ENCODE measurements around the gene ZNF598. TPM values are rescaled to one million over a fixed set of nuclear protein-coding genes. Genes with fewer than 3 reads are reported as not detected.
A peak's percentile ranks its signal among the peaks of the same experiment; 100 is the strongest.
"Not testable (repeated sequence)": the region's sequence is repeated elsewhere in the genome, so short reads cannot be mapped to it uniquely, and the experiment has no call there.

Gene ZNF598
- total RNA-seq, 1 donor from 2014 or later: 22.8 TPM

- no peak for DNase-seq (ENCODE audit: low read depth, low spot score)
Observed at GRCh38 chr16:2040787-2041522, 31.3 kb upstream of the ZNF598 start.

GRCh38 chr16:2040041-2040786 lies 30.6 kb upstream of the ZNF598 start:
- no peak for DNase-seq (ENCODE audit: low read depth, low spot score)

DNA sequence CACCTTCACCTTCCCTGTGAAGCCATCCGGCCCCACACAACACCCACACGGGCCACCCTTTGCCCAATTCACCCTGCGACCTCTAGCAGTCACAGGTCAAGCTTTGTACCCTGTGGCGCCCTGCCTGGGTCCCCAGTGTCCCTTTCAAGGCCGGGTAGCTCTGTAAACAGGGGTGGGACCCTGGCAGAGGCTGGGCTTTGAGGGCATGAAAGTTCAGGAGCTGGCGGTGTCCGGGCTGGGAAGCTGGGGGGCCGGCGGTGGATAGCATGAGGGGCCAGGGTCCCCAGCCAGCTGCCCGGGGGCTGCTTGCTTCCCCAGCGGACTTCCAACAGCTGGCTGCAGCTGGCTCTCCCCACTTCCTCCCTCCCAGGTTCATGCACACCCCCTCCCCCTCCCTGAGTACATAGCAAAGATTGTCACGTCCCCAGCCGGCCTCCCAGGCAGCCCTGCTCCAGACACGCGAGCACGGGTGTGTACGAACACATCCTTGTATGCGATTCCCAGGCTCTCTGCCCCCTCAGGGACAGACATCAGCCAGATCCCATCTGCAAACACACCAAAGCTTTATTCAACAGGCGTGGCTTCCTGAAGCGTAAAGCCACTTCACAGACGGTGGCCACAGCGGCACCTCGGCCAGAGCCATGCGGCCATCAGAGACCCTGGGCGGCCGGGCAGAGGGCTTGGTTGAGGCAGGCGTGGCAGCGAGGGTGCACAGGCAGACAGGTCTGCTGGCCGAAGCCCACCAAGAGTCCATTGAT lies 29.8 kb upstream of the ZNF598 start:
- no peak for DNase-seq (ENCODE audit: low read depth, low spot score)

- DNase-seq (ENCODE audit: low read depth, low spot score): no peak
Observed at GRCh38 chr16:2038382-2039231, 29.0 kb upstream of the ZNF598 start.

GRCh38 chr16:2037647-2038381 lies 28.2 kb upstream of the ZNF598 start:
- DNase-seq (ENCODE audit: low read depth, low spot score): no peak

GRCh38 chr16:2037115-2037514 lies 27.5 kb upstream of the ZNF598 start:
- DNase-seq (ENCODE audit: low read depth, low spot score): no peak

DNA sequence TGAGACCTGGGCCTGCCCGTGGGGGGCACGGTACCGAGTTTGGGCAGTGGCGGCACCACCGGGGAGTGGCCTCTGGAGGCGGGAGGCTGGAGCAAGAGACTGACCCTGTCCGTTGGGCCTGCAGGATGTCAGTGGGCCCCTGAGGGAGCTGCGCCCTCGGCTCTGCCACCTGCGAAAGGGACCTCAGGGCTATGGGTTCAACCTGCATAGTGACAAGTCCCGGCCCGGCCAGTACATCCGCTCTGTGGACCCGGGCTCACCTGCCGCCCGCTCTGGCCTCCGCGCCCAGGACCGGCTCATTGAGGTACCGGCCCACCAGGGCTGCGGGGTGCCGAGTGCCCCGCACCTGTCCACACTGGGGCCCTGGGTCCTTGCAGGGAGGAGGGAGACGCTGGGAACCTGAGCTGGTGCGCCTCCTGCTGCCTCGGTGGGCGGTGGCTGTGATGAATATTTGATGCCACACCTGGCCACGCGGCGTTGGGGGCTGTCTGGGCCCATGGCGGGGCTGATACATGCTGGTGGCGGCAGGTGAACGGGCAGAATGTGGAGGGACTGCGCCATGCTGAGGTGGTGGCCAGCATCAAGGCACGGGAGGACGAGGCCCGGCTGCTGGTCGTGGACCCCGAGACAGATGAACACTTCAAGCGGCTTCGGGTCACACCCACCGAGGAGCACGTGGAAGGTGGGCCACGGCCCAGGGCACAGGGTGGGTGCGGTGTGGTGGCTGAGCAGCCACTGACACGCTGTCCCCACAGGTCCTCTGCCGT lies 26.8 kb upstream of the ZNF598 start:
- no peak for DNase-seq (ENCODE audit: low read depth, low spot score)

DNA sequence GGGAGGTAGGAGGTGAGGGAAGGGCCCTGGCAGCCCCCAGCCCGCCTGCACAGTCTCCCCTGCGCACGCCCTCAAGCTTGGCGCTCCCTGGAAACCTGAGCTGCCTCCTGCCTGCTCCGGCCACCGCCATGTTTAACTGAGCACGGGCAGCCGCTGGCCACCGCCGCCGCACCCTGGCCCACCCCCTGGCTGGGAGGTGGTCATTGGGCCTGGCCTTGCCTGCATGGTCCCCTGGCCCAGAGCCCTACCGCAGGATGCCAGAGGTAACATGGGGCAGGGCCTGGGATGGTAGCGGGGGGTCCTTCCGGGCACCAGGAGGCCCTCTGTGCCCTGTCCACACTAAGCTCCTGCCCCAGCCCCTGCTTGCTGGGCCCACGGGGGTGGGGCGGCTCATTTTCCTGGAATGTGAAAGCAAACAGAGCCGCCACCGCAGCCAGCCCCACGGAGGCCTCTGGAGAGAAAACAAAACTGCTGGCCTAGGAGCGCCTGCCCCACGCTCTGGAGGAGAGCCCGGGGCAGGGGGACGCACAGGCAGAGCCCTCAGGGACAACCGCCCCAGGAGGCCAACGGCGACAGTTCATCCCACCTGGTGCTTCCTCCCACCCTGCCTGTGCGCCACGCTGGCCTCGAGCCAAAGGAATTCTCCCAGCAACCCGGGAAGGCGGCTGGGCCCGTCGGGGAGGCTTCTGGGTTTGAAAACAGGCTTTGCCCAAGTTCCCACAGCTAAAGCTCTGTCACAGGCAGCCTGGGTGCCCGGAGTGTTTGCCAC lies 26.0 kb upstream of the ZNF598 start:
- no peak for DNase-seq (ENCODE audit: low read depth, low spot score)

GRCh38 chr16:2034696-2035430 lies 25.2 kb upstream of the ZNF598 start:
- DNase-seq (ENCODE audit: low read depth, low spot score): no peak

DNA sequence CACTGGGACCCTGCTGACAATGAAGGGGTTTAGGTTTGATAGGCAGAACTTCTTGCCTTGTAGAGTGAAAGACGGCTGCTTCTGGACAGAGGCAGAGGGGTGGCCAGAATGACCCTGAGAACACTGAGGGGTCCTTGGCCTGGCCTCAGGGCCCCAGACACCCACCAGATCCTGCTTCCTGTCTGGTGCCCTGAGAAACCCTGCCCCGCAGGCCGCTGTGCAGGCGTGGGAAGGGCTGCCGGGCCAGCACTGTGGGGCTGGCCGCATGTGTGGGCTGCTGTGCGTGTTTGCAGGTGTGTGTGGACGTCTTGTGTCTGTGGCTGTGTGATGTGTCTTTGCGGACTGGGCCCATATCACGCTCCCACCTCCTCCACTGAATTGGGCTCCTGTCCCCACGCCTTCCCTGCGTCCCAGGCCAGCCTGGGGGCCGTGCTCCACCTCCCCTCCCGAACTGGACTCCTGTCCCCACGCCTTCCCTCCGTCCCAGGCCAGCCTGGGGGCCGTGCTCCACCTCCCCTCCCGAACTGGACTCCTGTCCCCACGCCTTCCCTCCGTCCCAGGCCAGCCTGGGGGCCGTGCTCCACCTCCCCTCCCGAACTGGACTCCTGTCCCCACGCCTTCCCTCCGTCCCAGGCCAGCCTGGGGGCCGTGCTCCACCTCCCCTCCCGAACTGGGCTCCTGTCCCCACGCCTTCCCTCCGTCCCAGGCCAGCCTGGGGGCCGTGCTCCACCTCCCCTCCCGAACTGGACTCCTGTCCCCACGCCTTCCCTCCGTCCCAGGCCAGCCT lies 24.5 kb upstream of the ZNF598 start:
- DNase-seq (ENCODE audit: low read depth, low spot score): not testable (repeated sequence)

DNA sequence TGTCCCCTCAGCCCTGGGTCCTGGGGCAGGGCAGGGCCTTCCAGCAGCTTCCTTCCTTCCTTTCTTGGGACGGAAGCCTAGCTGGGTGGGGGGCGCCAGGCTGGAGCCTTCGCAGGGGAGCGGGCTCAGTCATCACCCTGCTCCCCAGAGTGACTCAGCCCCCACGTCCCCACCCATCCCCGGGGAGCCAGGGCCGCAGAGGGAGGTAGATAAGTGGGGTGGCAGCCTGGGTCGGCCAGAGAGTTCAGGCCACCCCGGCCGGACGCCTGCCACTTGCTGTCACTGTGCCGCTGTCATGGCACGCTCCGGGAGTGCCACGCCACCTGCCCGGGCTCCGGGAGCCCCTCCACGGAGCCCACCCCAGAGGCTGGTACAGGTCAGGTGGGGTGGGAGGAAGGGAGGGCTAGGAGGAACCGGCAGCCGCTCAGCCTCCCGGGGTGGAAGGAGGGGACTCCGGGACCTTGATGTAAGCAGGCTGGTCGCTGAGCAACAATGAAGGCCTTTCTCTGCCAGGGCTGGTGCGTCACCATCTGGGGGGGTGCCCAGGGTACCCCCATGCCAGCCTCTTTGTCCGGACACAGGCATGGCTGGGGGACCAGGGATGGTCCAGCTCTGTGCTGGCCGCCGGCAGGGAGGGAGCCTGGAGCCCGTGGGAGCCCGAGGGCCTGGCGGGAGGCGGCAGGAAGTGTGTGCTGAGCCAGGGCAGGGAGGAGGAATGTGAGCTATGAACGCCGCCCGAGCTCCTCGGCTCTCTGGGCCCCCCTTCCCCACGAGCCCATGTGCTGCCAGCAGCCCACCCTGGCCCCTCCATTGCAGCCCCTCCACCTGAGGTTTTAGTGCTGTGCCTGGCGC lies 23.7 kb upstream of the ZNF598 start:
- peak; percentile 33 for DNase-seq (ENCODE audit: low read depth, low spot score)

DNA sequence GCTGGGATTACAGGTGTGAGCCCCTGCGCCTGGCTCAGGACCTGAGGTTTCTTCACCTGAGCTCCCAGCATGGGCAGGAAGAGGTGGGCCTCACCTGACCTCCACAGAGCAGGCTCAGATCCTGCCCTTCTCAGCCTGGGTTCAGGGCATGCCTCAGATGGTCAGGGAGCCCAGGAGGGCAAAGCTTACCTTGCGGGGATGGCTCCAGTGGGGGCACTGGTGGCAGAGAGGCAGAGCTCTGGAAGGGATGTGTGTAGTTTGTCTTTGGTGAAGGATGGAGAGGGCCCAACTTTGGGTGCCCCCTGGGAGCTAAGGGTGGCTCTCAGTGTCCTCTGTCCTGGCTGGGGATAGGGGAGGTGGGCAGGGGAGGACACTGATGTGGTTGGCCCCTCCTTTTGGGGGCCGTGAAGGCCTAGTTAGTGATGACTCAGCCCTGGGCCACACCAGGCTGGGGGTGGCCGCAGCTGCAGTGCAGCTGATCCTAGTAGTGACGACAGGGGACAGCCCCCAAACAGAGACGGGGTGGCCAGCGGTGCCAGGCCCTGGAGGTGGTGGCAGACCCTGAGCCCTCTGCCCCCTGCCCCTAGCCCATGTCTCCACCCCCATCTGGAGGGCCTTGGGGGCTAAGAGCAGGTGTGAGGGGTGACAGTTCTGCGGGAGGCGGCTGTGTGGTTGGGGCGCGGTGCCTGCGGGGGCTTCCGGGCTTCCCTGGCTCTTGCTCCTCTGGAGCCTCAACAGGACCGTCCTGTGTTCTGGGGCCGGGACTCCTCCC lies 22.9 kb upstream of the ZNF598 start:
- no peak for DNase-seq (ENCODE audit: low read depth, low spot score)

- DNase-seq (ENCODE audit: low read depth, low spot score): no peak
Observed at GRCh38 chr16:2031081-2031577, 21.5 kb upstream of the ZNF598 start.

- no peak for DNase-seq (ENCODE audit: low read depth, low spot score)
Observed at GRCh38 chr16:2030036-2030435, 20.4 kb upstream of the ZNF598 start.

DNA sequence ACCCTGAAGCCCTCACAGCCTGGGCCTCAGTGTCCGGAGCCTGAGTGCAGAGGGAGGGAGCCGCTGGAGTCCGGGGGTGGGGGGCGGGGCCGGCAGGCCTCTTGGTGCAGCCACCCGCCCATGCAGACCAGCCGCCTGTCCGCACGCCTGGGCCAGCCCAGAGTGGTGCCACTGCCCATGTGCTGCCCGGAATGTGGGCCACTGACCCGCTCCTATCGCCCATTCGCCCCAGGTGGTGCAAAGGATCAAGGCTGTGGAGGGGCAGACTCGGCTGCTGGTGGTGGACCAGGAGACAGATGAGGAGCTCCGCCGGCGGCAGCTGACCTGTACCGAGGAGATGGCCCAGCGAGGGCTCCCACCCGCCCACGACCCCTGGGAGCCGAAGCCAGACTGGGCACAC lies 19.7 kb upstream of the ZNF598 start:
- no peak for DNase-seq (ENCODE audit: low read depth, low spot score)
